GM19023 (cell line): ENCODE measurements around the gene ESRRG.
"Not testable (repeated sequence)": the region's sequence is repeated elsewhere in the genome, so short reads cannot be mapped to it uniquely, and the experiment has no call there.

Experiments
- ATAC-seq: cut with Tn5 transposase; IDR thresholded peaks from one replicate; pipeline ENCODE4 v1.9.1; 2021; ENCODE audit warnings: mild to moderate bottlenecking, moderate library complexity; ENCODE audit not compliant: unreplicated experiment

ESRRG gene

DNA sequence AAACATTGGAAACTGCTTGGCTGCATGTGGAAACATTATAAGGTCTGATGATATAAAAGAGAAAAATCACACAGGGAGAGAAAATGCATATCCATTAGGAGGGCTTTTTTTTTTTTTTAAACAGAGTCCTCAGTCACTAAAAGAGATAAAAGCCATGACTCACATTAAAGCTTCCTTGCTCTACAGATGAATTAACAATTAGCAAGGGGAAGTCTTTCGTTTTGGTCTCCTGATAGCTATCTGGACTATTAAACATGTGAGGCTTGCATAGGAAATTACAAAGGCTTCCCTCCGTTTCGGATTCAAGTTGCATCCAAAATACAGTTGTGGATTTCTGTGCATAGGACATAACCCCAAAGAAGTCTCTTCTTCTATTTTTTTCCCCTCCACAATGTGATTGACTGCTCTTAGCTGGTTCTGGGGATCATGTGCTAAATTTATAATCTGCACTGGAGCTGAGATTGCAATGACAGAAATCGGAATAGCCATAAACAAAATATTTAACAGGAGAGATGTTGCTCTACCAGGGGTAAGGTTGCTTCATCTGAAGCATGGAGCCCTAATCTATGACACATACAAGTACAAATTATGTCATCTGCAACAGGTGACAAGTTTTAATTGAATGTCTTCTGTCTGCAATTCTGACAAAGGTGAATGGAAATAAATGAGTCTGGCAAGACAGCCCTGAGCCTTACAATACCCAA, 146.8 kb downstream of the ESRRG start:
- ATAC-seq = no peak

DNA sequence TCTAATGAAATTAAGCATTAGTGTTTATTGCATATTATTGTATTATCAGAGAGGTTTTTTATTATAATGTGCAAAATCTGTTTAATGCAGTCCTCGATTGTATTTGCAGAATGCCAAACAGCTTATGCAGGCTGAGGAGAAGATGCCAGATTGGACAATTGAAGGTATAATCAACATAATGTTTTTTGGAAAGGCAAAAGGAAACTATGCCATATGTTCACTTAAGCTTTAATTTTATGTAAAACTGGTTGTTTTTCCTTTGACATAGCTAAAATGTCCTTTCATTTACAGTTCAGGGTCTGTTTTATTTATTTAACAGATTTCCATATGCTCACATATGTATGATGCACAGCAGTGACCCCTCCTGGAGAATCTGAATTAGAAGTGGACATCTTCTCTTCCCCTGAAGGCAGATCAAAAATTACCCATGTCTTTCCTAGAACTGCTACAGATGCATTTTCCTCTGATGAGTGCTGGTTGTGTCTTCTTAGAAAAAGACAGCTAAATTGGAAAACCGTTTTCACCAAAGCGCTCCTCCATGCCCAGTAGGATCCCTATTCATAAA, 156.5 kb downstream of the ESRRG start:
- ATAC-seq = no peak

DNA sequence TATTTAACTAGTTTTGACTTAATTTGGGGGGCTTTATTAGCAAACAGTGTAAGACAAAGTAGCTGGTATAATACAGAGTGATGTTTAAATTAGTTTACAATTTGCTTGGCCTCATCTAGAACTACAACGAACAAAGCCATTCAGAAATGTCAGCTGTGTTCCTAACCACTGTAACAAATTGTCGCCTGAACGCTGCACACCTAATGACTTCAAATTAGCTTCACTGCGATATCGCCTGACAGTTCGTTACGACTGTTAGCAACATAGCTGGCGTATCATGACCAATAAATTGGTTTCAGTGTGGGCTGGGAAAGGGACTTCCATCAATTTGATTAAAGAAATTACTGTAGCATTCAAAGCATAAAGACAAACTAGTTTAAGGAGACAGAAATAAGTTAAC, 160.1 kb downstream of the ESRRG start:
- no peak for ATAC-seq

DNA sequence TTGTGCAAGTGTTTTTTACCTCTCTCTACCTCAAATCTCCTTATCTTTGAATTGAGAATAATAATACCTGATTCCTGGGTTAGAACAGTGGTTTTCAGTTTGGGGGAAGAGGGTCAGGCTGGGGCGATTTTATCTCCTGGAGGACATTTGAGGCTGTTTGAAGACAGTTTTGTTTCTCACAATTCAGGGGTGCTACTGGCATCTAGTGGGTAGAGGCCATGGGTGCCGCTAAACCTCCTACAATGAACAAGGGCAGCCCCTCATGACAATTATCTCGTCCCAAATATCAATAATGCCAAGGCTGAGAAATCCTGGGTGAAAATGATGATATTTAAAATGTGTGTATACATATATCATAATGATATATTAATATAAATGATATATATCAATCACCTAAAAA, 160.8 kb downstream of the ESRRG start:
- no peak for ATAC-seq

DNA sequence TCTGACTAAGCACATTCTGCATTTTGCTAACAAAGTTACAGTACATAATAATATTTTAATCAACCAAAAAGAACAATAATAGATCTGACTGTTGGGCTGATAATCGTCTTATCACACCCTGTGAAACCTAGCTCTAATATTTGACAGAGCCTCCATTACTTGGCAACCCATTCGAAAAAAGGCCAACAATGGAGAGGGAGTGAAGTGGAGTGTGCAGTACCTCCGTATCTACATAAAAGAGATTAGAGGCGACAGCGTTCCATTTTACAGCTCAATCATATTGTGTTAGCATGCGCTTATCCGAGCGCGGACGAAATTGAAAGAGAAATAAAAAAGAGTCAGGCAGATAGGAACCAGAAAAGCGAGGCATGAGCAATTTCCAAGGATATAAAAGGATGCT, 162.7 kb downstream of the ESRRG start:
- ATAC-seq = no peak

DNA sequence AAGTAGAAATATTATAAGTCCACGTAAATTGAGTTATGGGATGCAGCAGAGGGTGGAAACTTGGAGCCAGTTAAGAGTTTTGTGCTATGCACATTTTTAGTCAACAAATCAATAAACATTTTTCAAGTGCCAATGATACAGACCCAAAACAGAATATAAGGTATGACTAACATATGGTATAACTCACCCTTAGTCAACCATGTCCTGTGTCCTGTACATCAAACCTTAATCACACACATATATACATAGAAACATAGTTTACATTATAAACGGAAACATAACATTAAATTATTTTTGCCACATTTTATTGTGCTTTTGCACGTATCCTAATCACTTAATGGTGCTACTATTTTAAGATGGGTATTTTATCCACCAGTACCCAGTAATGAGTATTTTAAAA, 163.9 kb downstream of the ESRRG start:
- no peak for ATAC-seq

DNA sequence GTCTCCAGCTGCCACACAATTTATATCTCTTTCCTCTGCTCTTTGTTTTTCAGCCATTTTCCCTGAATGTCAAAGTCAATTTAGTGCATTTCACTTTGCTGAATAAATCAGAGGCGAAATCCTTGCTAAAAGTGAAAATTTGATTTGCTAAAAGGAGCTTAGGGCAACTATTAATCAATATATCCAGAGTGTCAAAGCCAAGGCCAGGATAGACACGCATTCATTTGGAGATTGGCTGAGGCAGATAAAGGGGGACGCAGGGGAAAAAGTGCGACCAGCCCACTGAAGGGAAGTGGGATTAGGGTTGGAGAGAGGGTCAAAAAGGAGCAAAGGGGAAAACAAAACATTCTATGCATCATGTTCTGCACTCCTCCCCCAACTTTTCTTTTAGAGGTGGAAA, 167.6 kb downstream of the ESRRG start:
- ATAC-seq = no peak

DNA sequence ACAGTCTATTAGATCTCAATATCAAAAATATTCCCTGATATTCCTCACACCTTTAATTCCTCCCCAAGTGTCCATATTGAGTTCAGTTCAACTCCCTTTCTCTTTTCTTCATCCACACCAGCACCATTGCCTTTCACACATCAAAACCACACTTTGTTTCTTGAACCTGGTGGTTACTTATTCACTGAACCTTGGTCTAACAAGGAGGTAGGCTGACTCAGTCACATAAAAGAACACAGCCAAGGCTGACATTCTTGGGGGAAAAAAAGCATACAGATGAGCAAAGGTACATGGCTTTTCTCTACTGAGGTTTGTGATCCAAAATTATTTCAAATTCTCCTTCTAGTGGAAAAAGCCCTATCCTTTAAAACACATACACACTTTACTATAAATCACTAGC, 168.3 kb downstream of the ESRRG start:
- no peak for ATAC-seq

DNA sequence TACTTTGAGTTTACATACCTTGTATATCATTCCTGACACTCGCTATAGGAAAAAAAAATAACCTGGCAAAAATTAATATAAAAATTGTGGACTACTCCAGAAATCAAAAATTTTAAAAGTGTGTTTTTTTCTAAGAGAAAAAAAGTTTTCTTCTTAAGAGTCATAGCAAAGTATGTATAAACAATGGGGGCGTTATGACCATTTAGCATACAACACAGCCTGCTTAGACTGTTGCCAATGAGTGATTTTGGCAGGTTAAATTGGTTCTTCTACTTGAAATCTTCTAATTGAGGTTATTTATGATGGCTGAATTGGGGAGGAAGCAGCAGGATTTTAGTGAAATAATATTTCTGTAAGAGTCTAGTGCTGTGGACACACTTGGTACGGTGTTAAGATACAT, 169.5 kb downstream of the ESRRG start:
- no peak for ATAC-seq

DNA sequence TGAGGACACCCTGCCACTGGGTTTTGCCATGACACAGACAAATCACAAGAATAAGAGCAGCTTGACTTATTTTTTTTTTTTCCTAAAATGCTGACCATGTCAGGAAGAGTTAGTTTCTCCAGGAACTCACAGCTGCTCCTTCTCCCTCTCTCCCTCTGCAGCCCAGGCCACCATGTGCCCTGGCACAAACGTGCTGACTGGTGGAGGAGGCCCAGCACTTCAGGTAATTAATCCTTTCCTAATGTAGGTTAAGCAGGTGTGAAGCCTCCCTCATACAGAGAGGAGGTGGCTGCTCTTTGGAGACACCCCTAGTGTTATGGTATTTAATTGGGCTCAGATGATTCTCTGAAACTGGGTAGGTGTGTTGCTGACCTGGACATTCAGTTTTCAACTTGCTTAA, 170.2 kb downstream of the ESRRG start:
- ATAC-seq = no peak

DNA sequence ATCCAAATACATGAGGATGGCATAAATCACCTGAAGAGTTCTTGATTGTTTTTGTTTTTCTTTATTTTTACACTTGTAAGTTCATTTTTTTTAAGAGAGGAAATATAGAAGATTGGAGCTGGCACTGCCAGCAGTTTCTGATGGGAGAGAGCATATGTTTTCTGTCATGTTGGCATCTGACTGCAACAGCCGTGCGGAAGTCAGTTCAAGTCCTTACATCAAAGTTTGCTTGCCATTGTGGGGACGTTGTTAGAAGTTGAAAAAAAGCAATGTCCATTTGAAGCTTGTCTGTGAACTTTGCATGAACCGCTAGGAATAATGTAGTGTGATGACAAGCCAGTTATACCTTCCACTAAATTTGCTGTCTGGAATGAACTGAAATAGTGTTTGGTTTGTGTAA, 173.4 kb downstream of the ESRRG start:
- ATAC-seq = no peak

DNA sequence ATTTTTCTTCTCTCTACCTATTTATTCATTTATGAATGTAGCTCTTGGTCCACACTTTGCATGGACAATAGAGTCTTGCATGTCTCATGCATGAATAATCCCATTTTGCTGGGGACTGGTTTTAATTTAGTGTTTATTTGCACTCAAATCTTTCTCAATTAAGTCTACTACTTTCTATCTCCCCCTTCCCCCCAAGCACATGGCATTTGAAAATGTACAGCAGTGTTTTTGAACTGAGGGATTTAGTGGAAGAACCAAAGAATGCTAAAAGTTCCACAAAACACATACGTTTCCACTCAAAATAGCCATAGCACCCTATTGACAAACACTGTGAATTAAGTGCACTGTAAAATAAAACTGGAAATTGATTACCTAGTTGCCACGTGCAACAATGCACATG, 180.5 kb downstream of the ESRRG start:
- ATAC-seq = no peak

DNA sequence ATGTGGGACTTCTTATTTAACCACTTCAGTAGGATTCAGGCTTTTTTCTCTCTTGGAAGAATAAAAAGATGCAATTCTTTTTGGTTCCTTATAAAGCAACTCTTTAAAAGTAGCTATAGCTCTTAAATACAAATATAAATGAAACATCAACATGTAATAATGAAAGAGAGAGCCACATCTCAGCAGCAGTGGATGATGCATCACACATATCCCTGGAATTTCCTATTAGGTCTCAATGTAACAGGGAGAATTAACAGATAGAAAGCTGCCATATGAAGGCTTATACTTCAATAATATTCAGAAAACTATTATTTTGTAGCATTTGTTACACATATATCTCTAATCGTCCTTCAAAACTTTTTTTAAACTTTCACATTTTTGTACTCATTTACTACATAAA, 181.0 kb downstream of the ESRRG start:
- ATAC-seq = no peak

DNA sequence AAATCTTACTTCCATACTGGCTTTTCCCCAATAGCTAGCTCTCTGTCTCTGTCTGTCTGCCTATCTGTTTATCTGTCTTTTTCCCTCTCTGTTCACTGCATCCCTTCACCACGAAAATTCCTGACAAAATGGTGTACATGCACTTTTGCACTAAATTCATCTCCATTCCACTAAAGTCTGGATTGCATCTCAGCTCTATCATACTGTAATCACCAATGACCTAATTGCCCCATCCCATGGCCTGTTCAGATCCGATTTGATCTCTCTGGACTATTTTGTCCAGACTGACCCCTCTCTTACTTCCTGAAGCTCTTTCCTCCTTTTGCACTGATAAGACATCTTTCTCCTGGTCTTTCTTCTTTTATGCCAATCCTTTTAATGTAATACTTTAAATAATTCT, 187.5 kb downstream of the ESRRG start:
- ATAC-seq = no peak

DNA sequence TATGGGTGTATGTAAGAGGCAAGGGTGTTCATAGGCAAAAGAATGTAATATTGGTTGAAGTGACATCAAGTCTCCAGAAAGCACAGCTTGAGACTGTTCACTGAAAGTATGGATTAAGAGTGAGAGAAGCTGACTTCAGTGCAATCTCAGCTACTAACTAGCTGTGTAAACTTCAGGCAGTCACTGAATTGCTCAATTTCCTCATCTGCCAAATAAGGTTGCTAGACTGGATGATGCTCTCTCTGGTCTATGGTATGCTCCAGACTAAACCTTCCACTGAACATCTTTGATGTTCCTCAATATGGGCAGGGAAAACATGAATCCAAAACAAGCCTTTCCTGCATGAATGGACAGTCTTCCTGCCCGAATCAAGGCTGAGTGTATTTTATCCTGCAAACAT, 188.2 kb downstream of the ESRRG start:
- ATAC-seq = no peak

DNA sequence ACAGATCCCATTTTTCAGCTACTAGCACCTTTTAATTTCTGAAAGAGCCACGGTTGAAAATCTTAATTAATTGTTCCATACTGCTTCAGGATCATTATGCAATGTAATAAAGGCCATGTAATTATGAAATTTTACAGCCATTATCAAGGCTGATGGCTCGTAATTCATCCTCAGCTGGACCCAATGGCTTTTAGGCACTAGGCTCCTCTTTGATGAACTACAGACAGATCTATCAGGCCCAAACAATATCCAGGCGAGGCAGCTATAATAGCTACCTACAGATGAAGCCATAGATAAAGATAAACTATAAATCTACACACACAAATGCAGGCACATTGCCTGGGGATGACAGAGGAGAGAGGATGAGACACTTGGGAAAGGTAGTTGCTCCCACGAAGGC, 189.5 kb downstream of the ESRRG start:
- no peak for ATAC-seq

DNA sequence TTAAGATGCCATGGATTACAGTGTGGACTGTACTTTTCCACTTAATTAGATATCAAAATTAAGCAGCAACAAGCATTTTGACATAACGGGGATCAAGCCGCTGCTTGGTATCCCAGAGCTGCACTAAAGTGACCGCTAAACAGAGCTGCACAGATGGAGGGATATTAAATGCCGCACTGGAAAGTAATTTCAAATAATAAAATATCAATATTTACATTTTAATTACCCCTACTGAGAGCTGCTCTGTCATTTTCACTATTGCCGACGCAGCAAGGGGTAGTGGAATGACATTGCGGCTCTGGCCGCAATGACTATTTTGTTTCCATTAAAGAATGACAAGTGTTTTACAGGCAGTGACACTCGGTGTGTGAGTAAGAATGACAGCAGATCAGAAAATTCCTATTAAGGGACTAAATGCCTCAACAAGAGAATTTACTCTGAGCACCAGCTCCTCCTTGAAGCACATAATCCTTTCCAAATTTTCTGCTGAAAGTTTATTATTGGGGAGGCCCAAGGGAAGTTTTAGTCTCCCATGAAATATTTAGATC, 190.9 kb downstream of the ESRRG start:
- no peak for ATAC-seq

DNA sequence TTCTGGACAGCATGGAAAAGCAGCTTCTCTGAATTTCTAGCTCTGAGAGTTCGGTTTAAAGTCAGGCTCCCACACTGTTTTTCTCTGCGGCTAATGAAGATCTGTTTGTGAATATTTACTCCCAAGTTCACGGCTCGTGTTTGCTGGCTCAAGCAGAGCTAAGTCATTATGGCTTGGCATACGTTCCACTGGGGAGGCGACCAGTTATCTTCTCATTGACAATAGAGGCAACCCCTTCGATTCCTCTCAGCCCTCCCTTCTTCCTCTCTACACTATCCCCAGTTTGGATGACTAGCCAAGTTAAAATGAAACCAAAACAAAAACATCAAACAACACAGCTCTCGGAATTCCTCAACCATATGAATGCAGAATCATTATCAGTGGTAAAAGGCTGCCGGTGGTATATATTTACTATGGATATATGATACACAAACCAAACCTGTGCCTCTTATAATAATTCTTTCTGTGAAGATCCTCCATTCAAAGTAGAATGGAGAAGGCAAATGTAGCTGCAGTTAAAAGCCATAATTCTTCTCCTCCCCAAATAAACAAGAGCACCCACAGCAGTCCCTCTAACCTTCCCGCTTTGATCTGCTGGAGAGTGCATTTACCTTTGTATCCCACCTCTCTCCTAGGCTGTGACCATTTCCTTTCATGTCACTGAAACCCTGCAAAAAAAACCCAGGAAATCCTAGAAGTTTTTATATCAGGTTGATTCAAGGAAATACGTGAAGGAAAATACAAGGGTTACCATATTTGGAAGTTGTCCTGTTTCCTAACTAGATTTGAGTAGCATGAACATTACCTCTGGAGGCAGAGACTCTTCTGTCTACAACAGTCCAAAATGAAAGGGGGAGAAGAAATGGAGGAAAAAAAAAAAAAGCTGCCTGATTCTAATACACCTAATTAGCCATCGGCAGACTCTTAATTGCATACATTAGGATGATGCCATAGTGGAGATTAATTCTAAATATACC, 191.7 kb downstream of the ESRRG start:
- peak; percentile 37 for ATAC-seq

DNA sequence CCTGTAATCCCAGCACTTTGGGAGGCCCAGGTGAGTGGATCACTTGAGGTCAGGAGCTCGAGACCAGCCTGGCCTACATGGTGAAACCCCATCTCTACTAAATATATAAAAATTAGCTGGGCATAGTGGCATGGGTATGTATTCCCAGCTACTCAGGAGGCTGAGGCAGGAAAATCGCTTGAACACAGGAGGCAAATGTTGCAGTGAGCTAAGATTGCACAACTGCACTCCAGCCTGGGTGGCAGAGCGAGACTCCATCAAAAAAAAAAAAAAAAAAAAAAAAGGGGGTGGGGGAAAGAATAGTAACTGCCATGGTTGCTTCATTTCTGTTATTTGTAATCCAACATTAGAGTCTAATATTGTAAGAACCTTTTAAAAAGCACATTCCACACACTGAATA, 193.4 kb downstream of the ESRRG start:
- not testable (repeated sequence) for ATAC-seq

DNA sequence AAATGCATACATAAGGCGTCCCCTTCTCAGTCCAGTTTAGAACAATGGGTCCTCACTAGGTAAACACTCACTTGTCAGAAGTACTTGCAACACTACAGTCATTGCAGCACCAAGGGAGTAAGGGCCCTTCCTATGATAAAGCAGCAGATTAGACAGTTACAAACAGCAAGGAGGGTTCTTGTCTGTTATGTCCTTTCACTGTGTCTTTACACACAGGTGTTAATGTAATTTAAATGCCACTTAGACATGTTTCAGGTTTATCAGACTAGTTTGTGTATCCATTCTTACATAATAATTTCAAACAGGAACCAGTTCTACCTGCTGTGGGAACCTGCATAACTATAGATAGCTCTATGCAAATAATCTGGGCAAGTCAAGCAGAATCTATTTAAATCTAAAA, 194.4 kb downstream of the ESRRG start:
- peak; percentile 86 for ATAC-seq

DNA sequence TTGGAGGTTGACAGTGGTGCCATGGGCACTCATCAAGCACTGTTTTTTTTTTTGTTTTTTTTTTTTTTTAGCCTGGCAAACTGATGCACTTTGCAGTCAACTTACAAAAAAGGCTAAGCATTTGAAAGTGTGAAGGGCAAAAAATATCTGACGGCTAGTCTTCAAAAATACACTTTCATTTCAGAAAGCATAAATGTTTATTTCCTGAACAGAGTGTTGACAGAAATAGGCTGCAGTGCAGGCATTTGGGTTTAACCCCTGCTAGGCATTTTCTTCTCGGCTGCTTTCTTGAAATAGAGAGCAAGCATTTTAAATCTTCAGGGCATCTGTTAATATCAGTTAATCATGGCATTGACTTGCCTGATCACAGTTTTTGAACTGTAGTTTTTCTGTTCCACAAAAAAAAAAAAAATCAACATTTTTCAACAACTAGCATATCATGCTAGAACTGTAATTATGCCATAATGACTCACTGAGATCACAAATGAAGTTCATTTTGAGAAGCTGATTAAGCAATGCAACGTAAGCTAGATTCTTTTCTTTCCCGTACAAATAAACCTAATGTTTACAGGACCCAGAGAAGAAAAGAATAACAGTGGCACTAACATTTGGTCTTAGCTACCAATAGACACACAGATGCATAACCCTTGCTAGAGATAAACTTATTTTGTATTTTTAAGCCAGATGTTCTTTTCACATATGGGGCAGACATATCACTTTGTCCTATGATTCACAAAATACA, 199.6 kb downstream of the ESRRG start:
- no peak for ATAC-seq
